Stimulated activated CD4-positive, alpha-beta T cell treated with anti-CD3 and anti-CD28 coated beads, Interleukin-4, amount 100 ng/mL, for 1 hour (primary cell): ENCODE measurements around the gene TRIM2.

Source experiments
- DNase-seq: peaks from one replicate; pipeline ENCODE4 v3.0.0-alpha.2; 2020

The TRIM2 gene

GRCh38 chr4:153255233-153255632, 51.0 kb downstream of the TRIM2 start:
- DNase-seq: no peak

- peak; percentile 27 for DNase-seq
Observed at GRCh38 chr4:153257151-153257620, 52.9 kb downstream of the TRIM2 start.

- no peak for DNase-seq
Observed at GRCh38 chr4:153257991-153258390, 53.7 kb downstream of the TRIM2 start.

- no peak for DNase-seq
Observed at GRCh38 chr4:153258750-153259149, 54.5 kb downstream of the TRIM2 start.

- DNase-seq: no peak
Observed at GRCh38 chr4:153259661-153260060, 55.4 kb downstream of the TRIM2 start.

- DNase-seq: no peak
Observed at GRCh38 chr4:153260132-153260531, 55.9 kb downstream of the TRIM2 start.

GRCh38 chr4:153260553-153261300, 56.5 kb downstream of the TRIM2 start:
- no peak for DNase-seq

- no peak for DNase-seq
Observed at GRCh38 chr4:153261461-153261860, 57.2 kb downstream of the TRIM2 start.

- DNase-seq: no peak
Observed at GRCh38 chr4:153261914-153262313, 57.7 kb downstream of the TRIM2 start.

- no peak for DNase-seq
Observed at GRCh38 chr4:153265306-153266047, 61.2 kb downstream of the TRIM2 start.

GRCh38 chr4:153266988-153267387, 62.7 kb downstream of the TRIM2 start:
- DNase-seq: no peak

- no peak for DNase-seq
Observed at GRCh38 chr4:153267890-153268289, 63.6 kb downstream of the TRIM2 start.

GRCh38 chr4:153268295-153268694, 64.1 kb downstream of the TRIM2 start:
- no peak for DNase-seq

GRCh38 chr4:153269218-153269990, 65.2 kb downstream of the TRIM2 start:
- no peak for DNase-seq

- no peak for DNase-seq
Observed at GRCh38 chr4:153270361-153270760, 66.1 kb downstream of the TRIM2 start.

- no peak for DNase-seq
Observed at GRCh38 chr4:153271820-153272219, 67.6 kb downstream of the TRIM2 start.

GRCh38 chr4:153273751-153274150, 69.5 kb downstream of the TRIM2 start:
- no peak for DNase-seq

- DNase-seq: no peak
Observed at GRCh38 chr4:153274967-153275366, 70.7 kb downstream of the TRIM2 start.

GRCh38 chr4:153275380-153276276, 71.4 kb downstream of the TRIM2 start:
- DNase-seq: no peak

- DNase-seq: no peak
Observed at GRCh38 chr4:153276971-153277370, 72.7 kb downstream of the TRIM2 start.

GRCh38 chr4:153281476-153281875, 77.2 kb downstream of the TRIM2 start:
- DNase-seq: no peak

GRCh38 chr4:153282023-153282422, 77.8 kb downstream of the TRIM2 start:
- no peak for DNase-seq
